IPS-NIHi7 (cell line): ENCODE measurements around the gene EPAS1.
A peak's percentile ranks its signal among the peaks of the same experiment; 100 is the strongest.

Source experiments
- DNase-seq: peaks from one replicate; pipeline ENCODE4 v3.0.0; 2012; ENCODE audit warnings: mixed read lengths; ENCODE audit errors: extremely low spot score

Gene EPAS1

DNA sequence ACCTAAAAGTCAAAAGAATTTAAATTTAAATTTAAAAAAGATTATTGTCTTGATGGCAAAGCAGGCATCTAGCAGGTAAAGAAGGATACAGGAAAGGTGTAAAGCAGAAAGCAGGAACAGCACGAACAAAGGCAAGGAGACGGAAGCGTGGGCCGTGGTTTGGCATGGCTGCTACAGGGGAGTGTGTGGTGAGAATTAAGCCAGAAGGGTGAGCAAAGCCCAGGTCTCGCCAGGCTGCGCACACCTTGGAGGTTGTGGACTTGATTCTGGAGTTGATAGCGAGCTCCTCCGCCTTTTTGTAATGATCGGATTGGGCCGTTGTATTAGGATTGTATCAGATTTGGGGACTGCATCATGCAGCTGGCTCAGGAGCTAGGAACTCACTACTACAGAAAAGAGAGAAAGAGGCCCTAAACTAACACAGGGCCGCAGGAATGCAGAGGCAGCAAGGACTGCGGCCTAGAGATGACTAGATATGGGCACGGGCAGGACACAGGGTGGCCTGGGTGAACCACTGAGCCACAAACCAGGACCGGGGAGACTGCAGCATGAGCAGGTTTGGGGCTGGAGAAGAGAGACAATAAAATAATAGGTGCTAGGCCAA lies 110.7 kb downstream of the EPAS1 start:
- no peak for DNase-seq

DNA sequence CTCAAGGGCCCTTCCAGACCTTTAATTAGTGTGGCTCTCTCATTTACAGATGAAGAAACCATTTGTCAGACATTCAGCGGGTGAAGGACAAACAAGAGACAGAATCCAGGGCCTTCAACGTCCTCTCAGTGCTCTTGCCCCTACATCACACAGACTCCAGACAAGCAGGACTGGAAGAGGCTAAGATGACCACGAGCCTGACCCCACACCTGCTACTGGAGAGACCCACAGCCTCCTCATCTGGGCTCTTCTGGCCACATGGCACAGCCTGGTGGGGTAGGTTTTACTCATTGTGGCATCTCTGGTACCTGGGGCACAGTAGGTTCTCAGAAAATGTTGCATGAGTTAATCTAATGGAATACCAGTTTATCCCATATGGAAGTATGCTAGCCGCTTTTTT lies 112.5 kb downstream of the EPAS1 start:
- no peak for DNase-seq

DNA sequence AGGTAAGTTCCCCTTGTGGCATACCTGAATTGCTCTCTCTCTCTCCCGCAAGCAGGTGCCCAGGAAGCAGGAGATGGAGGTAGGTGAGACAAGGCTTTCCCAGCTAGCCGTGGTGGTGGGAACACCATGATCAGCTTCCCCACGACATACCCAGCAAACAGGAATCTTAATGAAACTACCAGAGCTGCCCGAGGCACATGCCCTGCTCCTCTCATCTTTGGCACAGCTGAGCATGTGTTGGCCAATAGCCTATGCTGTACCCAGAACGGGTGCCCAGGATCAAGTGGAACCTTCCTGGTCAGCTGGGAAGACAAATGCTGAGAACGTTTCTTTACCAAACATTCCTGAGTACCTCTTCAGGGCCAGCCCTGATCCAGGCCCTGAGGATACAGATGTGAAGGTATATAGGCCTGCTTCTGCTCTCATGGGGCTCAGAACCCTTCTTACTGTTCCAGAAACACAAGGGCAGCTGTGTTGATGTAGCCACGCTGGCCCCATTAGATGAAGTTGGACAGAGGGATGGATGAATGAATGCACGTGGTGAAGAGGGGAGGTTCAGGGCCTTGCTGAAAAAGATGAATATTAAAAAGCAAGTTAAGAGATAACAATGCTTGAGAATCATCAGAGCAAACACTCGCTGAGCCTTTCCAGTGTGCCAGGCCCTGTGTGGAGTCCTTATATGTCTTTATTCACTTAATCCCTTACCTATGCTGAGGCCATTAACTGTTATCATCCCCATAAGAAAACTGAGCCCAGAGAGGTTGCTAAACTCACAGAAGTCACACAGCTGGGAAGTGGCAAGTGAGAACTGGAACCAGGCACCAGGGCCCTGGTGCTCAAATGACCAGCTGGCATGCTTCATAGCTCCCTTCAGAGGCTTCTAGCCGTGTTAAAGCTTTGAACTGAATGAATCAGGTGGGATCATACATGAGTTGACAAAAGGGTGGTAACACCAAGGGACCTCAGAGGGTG lies 113.4 kb downstream of the EPAS1 start:
- no peak for DNase-seq

DNA sequence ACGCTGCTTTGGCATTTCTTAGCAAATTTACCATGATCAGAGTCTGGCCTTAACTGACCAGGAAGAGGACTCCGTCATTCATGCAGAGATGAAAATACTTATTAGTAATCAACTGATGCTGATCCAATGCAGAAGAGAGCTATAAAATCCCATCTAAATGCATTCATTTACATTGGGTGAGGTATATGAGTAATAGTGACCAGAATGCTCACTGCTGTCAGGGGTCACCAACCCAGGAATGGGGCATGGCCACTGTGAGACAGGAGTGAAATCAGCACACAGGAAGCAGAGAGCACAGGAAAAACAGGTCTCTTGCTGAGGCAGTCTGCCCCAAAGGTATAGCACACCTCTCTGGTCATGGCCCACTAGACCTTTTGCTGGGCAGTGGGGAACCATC lies 114.0 kb downstream of the EPAS1 start:
- no peak for DNase-seq

DNA sequence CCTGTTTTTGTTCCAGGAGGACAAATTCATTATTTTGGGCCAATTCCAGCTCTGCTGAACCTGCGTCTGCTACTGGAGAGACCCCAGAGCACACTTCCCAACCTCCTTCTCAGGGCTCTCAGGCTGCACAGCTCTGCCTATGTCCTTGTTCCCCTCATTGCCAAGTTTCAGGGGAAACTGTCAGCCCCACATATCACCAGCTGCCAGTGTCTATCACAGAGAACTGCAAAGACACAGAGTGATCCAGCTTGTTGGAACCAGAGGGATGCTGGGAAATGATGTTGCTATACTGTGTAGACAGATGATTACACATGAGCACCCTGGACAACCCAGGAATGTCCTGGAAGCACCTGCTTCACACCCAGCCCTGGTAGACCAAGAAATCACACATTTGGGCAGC lies 114.8 kb downstream of the EPAS1 start:
- DNase-seq = no peak

DNA sequence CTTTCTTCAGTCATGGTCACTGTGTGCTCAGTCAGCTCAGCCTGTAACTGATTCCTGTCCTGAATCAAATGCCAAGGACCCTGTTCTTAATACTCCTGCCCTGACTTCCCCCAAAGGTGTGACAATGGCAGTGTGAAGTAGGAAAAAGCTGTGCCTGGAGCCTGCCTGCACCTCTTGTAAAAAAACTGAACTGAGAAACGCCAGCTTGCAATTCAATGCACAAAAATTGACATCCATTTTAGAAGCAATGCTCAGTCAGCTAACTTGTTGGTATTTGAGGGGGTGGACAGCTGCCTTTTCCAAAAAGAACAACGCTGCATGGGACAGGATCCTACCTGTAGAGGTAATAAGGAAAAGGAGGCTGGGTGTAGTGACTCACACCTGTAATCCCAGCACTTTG lies 115.9 kb downstream of the EPAS1 start:
- DNase-seq = no peak

DNA sequence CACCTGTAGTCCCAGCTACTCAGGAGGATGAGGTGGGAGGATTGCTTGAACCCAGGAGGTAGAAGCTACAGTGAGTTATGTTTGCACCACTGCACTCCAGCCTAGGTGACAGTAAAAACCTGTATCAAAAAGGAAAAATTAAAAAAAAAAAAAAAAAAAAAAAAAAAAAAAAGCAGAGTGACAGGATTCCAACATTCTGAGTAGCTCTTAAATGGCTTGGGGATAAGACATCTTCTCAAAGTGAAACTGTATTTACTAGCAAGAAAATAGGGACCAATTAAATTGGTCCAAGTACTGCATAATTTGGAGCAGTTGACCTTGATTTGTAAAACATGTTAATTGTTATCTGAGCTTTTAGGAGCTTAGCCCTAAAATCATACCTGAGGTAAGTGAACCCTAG lies 116.4 kb downstream of the EPAS1 start:
- DNase-seq = no peak

DNA sequence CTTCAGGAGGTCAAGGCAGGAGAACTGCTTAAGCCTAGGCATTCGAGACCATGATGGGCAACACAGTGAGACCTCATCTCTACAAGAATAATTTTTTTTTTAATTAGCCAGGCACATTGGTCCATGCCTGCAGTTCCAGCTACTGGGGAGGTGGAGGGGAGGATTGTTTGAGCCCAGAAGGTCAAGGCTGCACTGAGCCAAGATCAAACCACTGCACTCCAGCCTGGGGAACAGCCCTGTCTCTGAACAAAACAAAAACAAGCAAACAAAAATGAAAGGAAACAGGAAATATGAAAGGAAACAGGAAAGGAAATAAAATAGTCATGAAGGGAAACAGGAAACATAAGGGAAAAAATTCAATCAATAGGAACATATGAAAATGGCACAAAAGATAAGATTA lies 117.5 kb downstream of the EPAS1 start:
- no peak for DNase-seq

DNA sequence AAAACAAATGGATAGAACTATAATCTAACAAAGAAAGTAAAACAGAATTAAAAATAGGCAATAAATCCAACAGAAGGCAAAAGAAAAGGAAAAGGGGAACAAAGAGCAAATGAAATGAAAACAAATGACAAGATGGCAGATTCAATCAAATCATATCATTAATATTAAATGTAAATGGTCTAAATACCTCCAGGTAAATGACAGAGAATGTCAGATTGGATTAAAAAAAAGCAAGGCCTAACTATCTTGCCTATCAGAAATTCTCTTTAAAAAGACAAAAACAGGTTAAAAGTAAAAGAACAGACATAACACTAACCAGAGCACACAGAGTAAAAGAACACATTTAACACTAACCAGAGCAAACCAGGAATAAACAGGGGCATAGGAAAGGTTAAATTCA lies 119.1 kb downstream of the EPAS1 start:
- no peak for DNase-seq

DNA sequence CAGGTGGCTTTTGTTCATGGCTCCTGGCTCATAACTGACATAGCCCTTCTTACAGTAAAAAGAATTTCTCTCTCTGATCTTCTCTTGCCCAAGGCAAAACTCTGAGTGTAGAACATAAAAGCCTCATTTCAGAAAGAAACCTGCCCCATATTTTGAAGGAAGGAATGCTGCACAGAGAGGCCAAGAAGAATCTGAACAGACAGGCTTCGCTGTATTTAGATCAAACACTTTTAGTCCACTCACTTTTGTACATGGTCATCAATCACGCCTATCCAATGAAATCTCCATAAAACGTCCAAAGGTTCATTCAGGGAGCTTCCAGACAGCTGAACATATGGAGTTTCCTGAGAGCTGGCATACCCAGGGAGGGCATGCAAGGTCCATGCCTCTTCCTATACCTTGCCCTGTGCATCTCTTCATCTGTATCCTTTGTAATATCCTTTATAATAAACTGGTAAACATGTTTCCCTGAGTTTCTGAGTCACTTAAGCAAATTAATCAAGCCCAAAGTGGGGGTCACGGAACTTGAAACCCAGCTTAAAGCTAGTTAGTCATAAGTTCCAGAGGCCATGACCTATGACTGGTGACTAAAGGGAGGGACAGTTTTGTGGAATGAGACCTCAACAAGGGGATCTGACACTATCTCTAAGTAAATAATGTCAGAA lies 119.7 kb downstream of the EPAS1 start:
- DNase-seq = no peak

DNA sequence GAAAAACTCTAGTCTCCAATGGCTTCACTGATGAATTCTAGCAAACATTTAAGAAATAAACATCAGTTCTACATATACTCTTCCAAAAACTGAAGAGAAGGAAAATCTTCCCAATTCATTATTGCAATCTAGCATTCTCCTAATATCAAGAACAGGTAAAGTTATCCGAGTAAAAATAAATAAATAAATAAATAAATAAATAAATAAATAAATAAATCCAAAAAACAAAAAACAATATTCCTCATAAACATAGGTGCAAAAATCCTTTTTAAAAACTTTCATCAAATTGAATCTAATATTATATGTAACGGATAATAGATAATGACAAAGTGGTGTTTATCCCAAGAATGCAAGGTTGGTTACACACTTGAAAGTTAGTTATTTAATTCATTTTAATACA lies 123.7 kb downstream of the EPAS1 start:
- no peak for DNase-seq

DNA sequence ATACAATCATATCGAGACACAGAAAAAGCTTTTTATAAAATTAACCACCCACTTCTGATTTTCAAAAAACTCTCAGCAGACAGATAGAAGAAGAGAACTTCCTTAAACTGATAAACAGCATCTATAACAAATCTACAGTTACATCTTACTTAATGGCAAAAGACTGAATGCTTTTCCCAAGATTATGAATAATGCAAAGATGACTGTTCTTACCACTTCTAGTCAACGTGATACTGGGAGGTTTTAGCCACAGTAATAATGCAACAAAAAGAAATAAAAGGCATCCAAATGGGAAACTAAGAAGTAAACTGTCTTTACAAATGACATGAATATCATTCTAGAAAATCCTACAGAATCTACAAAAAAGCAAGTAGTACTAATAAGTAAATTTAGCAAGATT lies 124.2 kb downstream of the EPAS1 start:
- DNase-seq = no peak

DNA sequence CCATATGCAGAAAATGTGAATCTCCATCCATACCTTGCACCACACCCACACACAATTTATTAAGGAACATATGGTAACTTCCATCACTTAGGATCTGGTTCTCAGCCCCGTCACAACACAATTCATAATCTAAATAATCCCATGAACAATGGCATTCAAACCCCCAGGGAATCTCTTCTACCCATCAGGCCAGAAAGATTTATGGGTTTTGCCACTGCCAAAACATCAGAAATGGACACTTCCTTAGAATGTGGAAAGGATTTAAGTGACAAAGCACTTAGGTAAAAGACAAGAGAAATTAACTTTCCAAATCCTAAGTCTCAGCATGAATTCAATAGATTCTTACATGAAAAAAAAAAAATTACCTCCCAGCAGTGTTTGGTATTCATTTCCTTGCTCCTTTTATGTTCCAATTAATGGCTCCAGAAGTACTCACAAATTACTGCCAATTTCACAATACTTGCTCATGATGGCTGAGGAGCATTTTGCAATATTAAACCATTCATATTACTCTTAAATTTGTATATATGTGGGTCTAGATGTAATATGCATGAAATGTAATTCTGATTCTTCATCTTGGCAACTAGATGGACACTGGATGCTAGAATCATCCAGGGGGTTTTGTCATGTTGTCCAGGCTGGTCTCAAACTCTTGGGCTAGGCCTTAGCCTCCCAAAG lies 125.6 kb downstream of the EPAS1 start:
- DNase-seq = no peak

DNA sequence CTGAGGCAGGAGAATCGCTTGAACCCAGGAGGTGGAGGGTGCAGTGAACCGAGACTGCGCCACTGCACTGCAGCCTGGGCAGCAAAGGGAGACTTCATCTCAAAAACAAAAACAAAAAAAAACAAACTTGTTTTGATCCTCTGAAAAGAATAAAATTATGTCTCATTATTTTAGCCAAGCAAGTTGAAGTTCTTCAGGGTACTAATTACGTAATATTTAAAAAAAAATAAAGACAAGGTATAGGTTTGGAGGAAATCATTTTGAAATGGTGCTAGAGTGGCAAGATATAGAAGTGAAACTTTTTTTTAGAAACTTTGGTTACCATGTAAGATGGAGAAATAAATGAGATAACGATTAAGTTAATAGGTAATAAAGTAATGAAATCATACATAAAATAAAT lies 127.7 kb downstream of the EPAS1 start:
- DNase-seq = no peak

DNA sequence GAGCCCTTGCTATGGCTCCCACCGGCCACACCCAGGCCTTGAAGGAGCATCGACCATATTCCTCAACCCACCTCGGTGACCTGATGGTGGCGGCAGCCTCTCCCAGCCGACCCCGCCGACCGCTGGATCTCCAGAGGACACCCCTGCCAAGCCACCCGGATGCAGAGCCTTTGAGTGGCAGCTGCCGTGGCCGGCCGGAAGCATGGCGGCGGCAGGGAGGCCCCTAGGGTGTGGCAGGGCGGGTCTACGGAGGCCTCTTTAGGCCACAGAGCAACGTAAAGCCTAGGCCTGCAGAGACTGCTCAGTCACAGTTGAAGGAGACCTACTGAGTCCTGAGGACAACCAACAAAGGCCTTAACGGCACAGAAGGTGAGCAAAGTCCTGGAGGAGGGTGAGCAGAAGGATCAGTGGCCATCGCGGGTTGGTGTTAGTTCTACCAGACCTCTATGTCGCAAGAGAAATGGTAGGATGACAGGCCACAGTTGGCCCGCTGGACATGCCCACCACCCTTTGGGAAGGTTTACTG lies 131.8 kb downstream of the EPAS1 start:
- DNase-seq = no peak

DNA sequence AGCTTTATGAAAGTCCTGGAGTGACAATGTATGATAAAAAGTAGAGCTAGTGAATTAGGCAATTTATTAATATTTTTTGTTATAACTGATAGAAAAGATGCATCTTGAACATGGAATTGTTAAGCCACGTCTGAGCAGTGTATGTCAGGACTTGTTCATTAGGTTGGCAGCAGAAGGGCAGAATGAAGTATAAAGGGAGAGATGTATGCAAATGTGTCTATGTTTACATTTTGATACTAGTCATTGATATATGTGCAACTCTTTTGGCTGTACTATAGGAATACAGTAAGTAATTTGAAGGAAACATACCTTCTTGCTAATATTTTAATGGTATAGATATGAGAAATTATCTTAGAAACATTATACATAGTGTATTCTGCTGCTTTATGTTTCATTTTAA lies 133.2 kb downstream of the EPAS1 start:
- DNase-seq = no peak

DNA sequence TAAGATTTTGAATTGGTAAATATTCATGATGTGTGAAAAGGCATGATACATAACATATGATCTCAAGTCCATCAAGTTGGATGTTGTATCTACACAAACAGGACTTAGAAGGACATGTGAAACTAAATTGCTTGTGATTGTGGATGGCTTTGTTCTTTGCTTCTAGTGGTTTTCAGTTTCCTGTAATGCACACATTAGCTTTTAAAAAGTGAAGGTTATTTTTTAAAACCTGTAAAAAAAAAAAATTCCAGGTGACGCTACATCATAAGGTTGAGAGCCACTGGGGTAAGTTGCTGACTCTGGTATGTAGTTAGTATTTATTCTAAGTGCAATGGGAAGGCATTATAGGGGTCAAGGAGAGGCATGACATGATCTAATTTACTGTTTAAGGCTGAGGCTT lies 133.8 kb downstream of the EPAS1 start:
- DNase-seq = no peak

DNA sequence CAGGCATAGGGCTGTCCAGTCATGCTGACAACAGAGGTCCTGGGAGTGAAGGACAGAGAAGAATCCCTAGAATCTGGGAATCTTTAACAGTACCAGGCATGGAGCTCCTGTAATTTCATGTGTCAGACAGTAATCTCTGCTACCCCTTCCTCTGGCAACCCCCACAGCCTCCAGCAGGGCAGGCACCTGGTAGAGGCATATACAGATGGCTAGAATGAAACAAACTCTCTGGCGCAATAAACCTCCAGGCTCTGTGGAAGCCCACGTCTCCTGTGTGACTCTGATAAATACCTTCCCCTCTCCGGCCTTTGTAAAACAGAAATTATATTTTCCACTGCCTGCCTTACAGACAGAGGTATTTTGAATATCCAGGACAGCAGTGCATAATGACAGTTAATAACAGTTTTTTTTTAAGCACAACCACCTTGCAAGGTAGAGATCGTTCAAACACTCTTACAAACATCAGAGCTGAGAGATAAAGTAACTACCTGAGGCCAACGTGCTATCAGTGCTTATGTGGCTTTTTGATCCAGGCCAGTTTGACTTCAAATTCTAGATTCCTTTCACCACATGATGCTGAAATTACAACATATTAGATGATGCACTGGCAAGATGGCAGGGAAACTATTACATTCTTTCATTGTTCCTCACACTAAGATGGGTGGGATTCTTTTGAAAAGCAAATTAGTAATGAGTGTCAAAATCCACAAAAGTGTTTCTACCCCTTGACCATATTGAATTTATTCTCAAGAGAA lies 134.5 kb downstream of the EPAS1 start:
- DNase-seq = no peak

DNA sequence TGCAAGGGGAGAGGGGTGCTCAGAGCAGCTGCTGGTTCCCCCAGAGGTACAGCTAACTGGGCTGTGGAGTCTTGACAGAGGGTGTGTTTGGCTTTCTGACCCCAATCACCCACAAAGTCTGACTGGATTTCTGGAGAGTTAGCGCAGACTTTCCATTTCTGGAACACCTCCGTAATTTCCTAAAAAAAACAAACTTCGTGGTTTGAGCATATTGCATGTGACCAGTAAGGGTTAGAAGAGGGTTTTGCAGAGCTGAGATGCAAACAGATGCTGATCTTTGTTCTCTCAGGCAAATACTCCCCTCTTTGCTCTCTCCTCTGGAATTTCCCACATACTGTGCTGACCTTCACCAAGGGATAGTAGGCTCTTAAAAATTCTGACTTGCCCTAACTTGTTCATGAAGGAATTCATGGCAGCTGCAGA lies 137.7 kb downstream of the EPAS1 start:
- peak; percentile 35 for DNase-seq

DNA sequence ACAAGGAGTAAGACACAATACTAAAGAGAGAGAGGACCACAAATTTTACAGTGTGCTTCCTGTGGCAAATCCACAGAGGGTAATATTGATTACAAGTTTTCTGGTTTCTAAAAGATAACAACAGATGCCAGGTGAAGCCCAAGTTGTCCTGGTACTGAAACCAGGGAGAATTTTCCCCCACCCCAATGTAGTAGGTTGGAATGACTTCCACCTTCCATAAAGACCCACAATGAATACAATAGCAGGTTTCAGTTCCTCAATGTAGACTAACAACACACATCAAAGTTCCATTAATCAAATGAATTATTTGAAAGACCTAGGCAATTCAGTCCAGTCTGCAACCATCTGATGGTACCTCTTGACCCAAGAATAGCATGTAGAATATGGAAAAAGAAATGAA lies 138.1 kb downstream of the EPAS1 start:
- DNase-seq = no peak

DNA sequence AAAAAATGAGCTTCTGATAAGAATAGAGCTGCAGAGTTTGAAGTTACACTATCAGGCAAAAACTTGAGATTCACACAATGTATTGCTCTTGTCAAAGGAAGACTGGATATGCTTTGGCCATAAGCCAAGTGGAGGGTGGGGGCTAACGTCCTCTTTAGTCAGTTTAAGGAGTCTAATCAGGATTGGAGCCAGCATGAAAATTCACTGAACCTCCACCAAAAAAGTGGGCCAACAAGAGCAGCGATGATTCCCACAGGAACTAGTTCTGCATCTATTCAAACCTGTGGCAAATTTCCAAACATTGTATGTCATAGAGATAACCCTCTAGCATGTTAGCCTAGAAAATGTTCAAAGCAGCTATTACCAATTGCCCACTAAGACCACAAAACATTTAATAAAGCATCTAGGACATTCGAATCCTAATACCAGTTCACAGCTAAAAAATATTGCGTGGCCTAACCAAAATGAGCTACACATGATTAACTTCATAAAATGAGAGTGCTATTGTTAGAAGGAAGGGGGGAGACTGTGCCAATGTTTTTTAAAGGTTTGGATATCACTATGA lies 138.7 kb downstream of the EPAS1 start:
- no peak for DNase-seq
